PC-3 (cell line): ENCODE data around the gene KMT2A. TPM values are rescaled to one million over a fixed set of nuclear protein-coding genes. Genes with fewer than 3 reads are reported as not detected.
"Not testable (repeated sequence)": the region's sequence is repeated elsewhere in the genome, so short reads cannot be mapped to it uniquely, and the experiment has no call there.

ENCODE experiments used
- ATAC-seq: fragments of 200-7000 bp; cut with Tn5 transposase; 2 replicates; pipeline ENCODE4 v1.9.1; 2020; ENCODE audit warnings: mild to moderate bottlenecking, moderate library complexity
- BruUV-seq: library from RNA; stranded (reverse); fragments of 400-500 nt; replicated peaks from 2 replicates; lab custom pipeline; 2021; lab: Mats Ljungman, UMichigan
- CTCF ChIA-PET: fragments of 300-600 bp; sonication (Branson Sonifier 250); formaldehyde crosslinking; loops from one replicate; lab custom pipeline; 2022; ENCODE audit warnings: antibody characterized with exemption; lab: Charles Lee
- POLR2A ChIA-PET: fragments of 300-600 bp; sonication (Branson Sonifier 250); formaldehyde crosslinking; loops from one replicate; lab custom pipeline; 2022; ENCODE audit warnings: antibody characterized with exemption; ENCODE audit not compliant: unreplicated experiment; lab: Charles Lee
- DNase-seq: peaks from one replicate; pipeline ENCODE4 v3.0.0-alpha.2; 2015
- H2AFZ ChIP-seq: fragments of 300-600 bp; sonication (generic); 2 replicates; pipeline ENCODE4 v1.6.0; 2016; ENCODE audit warnings: antibody characterized with exemption, low read length
- H3F3A ChIP-seq: fragments of 300-600 bp; sonication (generic); one replicate; pipeline ENCODE4 v1.6.0; 2017; ENCODE audit warnings: antibody characterized with exemption, low read length, control low read depth, mild to moderate bottlenecking; ENCODE audit not compliant: unreplicated experiment
- H3K27ac ChIP-seq: fragments of 300-600 bp; sonication (generic); 2 replicates; pipeline ENCODE4 v1.5.1; 2016; ENCODE audit warnings: mild to moderate bottlenecking, low read length
- H3K27me3 ChIP-seq: fragments of 300-600 bp; sonication (generic); 2 replicates; pipeline ENCODE4 v1.6.1; 2016; ENCODE audit warnings: low read length, mixed read lengths
- H3K36me3 ChIP-seq: fragments of 300-600 bp; sonication (generic); 2 replicates; pipeline ENCODE4 v1.6.1; 2016; ENCODE audit warnings: low read depth, mixed run types, low read length, mixed read lengths
- H3K4me1 ChIP-seq: fragments of 300-600 bp; sonication (generic); 2 replicates; pipeline ENCODE4 v1.5.1; 2016; ENCODE audit warnings: low read length; ENCODE audit not compliant: insufficient read depth
- H3K4me2 ChIP-seq: fragments of 300-600 bp; sonication (generic); 2 replicates; pipeline ENCODE4 v1.6.0; 2016; ENCODE audit warnings: low read length
- H3K4me3 ChIP-seq: fragments of 300-600 bp; sonication (generic); 2 replicates; pipeline ENCODE4 v1.5.1; 2016; ENCODE audit warnings: mild to moderate bottlenecking, low read length, mixed read lengths
- H3K79me2 ChIP-seq: fragments of 300-600 bp; sonication (generic); 2 replicates; pipeline ENCODE4 v1.6.1; 2017; ENCODE audit warnings: low read length, mixed read lengths
- H3K9ac ChIP-seq: fragments of 300-600 bp; sonication (generic); 2 replicates; pipeline ENCODE4 v1.6.0; 2016; ENCODE audit warnings: mild to moderate bottlenecking, low read length
- H3K9me2 ChIP-seq: fragments of 300-600 bp; sonication (generic); replicated peaks from 2 replicates; pipeline ENCODE4 v1.6.1; 2016; ENCODE audit warnings: mixed run types, low read length, mixed read lengths
- H3K9me3 ChIP-seq: fragments of 300-600 bp; sonication (generic); 2 replicates; pipeline ENCODE4 v1.6.1; 2016; ENCODE audit warnings: low read length, mixed read lengths
- H4K20me1 ChIP-seq: fragments of 300-600 bp; sonication (generic); 2 replicates; pipeline ENCODE4 v1.6.1; 2016; ENCODE audit warnings: low read length, mixed read lengths
- CTCF ChIP-seq: fragments of 300-600 bp; sonication (generic); conservative IDR thresholded peaks from 2 replicates; pipeline ENCODE4 v1.5.1; 2017; ENCODE audit warnings: antibody characterized with exemption, low read depth, mild to moderate bottlenecking, low read length
- EZH2 ChIP-seq: fragments of 300-600 bp; sonication (generic); IDR thresholded peaks from one replicate; pipeline ENCODE4 v1.6.1; 2017; ENCODE audit warnings: antibody characterized with exemption, mild to moderate bottlenecking, low read length; ENCODE audit not compliant: unreplicated experiment
- EZH2phosphoT487 ChIP-seq: fragments of 300-600 bp; sonication (generic); IDR thresholded peaks from 2 replicates; pipeline ENCODE4 v1.6.1; 2018; ENCODE audit warnings: mild to moderate bottlenecking, antibody characterized with exemption, low read length, borderline replicate concordance
- intact Hi-C: fragments of 100-400 bp; cut with micrococcal nuclease; formaldehyde crosslinking; loops from 2 replicates; pipeline ENCODE4 v1.9.0; 2023
- total RNA-seq: library from RNA; depleted of rRNA; stranded (reverse); fragments of >200 nt; gene quantifications from 2 replicates; pipeline ENCODE4 v1.2.3, GENCODE V29; 2014

Gene KMT2A
- total RNA-seq, 1 experiment from 2014 or later = 35.3 TPM

GRCh38 chr11:118473537-118473936, 37.2 kb downstream of the KMT2A start:
- no TSS peak for BruUV-seq
- Histone ChIP-seq H3K27me3 (no peaks in the 10 kb centered on the region), H3K4me3 (no peak overlapping the region), H3K9me2 (no peaks in the 10 kb centered on the region), H3K79me2 (no peaks in the 10 kb centered on the region; the same call in 1 of the 2 replicates), H3K9ac (no peak overlapping the region), H2AFZ (no peak overlapping the region), H3K9me3 (no peaks in the 10 kb centered on the region), H3K36me3 (peaks cover 38% of the 10 kb centered on the region), H3K4me1 (no peaks in the 10 kb centered on the region), H4K20me1 (peaks cover 5% of the 10 kb centered on the region; the same call in 1 of the 2 replicates), H3K4me2 (no peak overlapping the region), H3F3A (no peaks in the 10 kb centered on the region), H3K27ac (no peak overlapping the region)
- ATAC-seq = no peak
- ChIA-PET CTCF (no interaction called here), POLR2A (no interaction called here)
- DNase-seq = no peak
- intact Hi-C loops = no loop called here
- TF ChIP-seq CTCF (no peak), EZH2phosphoT487 (no peak), EZH2 (no peak)

- intact Hi-C loops = no loop called here
These were observed 40.4 kb downstream of the KMT2A start for GRCh38 chr11:118476676-118477075.

GRCh38 chr11:118481238-118481637, 44.9 kb downstream of the KMT2A start:
- H3K36me3 ChIP-seq = peaks cover 57% of the 10 kb centered on the region
- POLR2A ChIA-PET, H2AFZ ChIP-seq, CTCF ChIA-PET, BruUV-seq, H3K9me3 ChIP-seq, H3K9me2 ChIP-seq, H3K4me1 ChIP-seq, H3K4me3 ChIP-seq, H3K4me2 ChIP-seq, intact Hi-C loops, H3F3A ChIP-seq, H3K27me3 ChIP-seq, H3K9ac ChIP-seq, DNase-seq, ATAC-seq, H4K20me1 ChIP-seq, H3K27ac ChIP-seq, H3K79me2 ChIP-seq: not testable (repeated sequence)

More at GRCh38 chr11:118476676-118477075, 40.4 kb downstream of the KMT2A start:
- H3K27ac ChIP-seq = no peak overlapping the region
- no peaks in the 10 kb centered on the region for H3K79me2 ChIP-seq
- no peaks in the 10 kb centered on the region for H3K27me3 ChIP-seq
- peaks cover 56% of the 10 kb centered on the region for H3K36me3 ChIP-seq
- H3K9me3 ChIP-seq = no peaks in the 10 kb centered on the region
- TF ChIP-seq EZH2 = no peak
- H3K4me3 ChIP-seq = no peak overlapping the region
- no peak overlapping the region for H2AFZ ChIP-seq
- BruUV-seq = no TSS peak
- H3K4me1 ChIP-seq = no peaks in the 10 kb centered on the region
- no peaks in the 10 kb centered on the region for H3K9me2 ChIP-seq
- POLR2A ChIA-PET = no interaction called here
- H4K20me1 ChIP-seq = no peaks in the 10 kb centered on the region
- no peak for DNase-seq
- no peak for ATAC-seq
- H3K9ac ChIP-seq = no peak overlapping the region
- no peak overlapping the region for H3K4me2 ChIP-seq
- CTCF ChIA-PET = no interaction called here
- no peaks in the 10 kb centered on the region for H3F3A ChIP-seq

- no peaks in the 10 kb centered on the region for H3F3A ChIP-seq
- intact Hi-C loops = no loop called here
These were observed 48.1 kb downstream of the KMT2A start for GRCh38 chr11:118484405-118484804.

More at GRCh38 chr11:118484405-118484804, 48.1 kb downstream of the KMT2A start:
- Histone ChIP-seq H3K9ac (no peak overlapping the region), H3K4me1 (no peaks in the 10 kb centered on the region), H3K36me3 (peaks cover 49% of the 10 kb centered on the region), H3K9me2 (no peaks in the 10 kb centered on the region), H3K9me3 (no peaks in the 10 kb centered on the region), H2AFZ (no peak overlapping the region), H3K27ac (no peak overlapping the region), H3K79me2 (no peaks in the 10 kb centered on the region), H3K4me3 (no peak overlapping the region), H3K4me2 (no peak overlapping the region), H3K27me3 (no peaks in the 10 kb centered on the region), H4K20me1 (no peaks in the 10 kb centered on the region)
- ChIA-PET POLR2A (no interaction called here), CTCF (no interaction called here)
- DNase-seq = no peak
- TF ChIP-seq EZH2phosphoT487 (no peak), CTCF (no peak), EZH2 (no peak)
- BruUV-seq = no TSS peak
- no peak for ATAC-seq
